H1 (cell line): ENCODE data around the gene TMBIM4. TPM values are rescaled to one million over a fixed set of nuclear protein-coding genes. Genes with fewer than 3 reads are reported as not detected.

ENCODE experiments used
- CTCF ChIA-PET: fragments of 300-600 bp; sonication (Branson Sonifier 250); formaldehyde crosslinking; loops from one replicate; lab custom pipeline; 2021; ENCODE audit not compliant: partially characterized antibody; lab: Charles Lee
- POLR2A ChIA-PET: fragments of 300-600 bp; sonication (Branson Sonifier 250); formaldehyde crosslinking; loops from one replicate; lab custom pipeline; 2021; ENCODE audit warnings: inconsistent platforms; ENCODE audit not compliant: partially characterized antibody; lab: Charles Lee
- DNase-seq, 2 experiments: peaks; one replicate each; pipeline versions ENCODE4 v3.0.0 to v3.0.0-alpha.2; 2010 to 2022; ENCODE audit warnings: low spot score in 2 of 2, low read depth in 1 of 2, mixed read lengths in 1 of 2
- FAIRE-seq: peaks from 2 replicates; lab custom pipeline; 2011; peaks lifted over from hg19 to GRCh38; lab: Jason Lieb, UNC
- H2AFZ ChIP-seq: 2 replicates; pipeline ENCODE4 v1.8.1; 2012; ENCODE audit warnings: low read length, inconsistent platforms
- H2AK5ac ChIP-seq: 2 replicates; pipeline ENCODE4 v1.6.1; 2013; ENCODE audit warnings: low read depth, low read length
- H2BK120ac ChIP-seq: replicated peaks from 2 replicates; pipeline ENCODE3; 2013; ENCODE audit warnings: low read depth, low read length, inconsistent platforms
- H2BK12ac ChIP-seq: 2 replicates; pipeline ENCODE4 v1.6.1; 2013; ENCODE audit warnings: low read depth, low read length
- H2BK15ac ChIP-seq: 2 replicates; pipeline ENCODE4 v1.6.1; 2013; ENCODE audit warnings: low read length
- H2BK20ac ChIP-seq: 2 replicates; pipeline ENCODE4 v1.6.1; 2013; ENCODE audit warnings: low read length
- H2BK5ac ChIP-seq: 2 replicates; pipeline ENCODE4 v1.6.1; 2013; ENCODE audit warnings: low read depth, low read length
- H3K14ac ChIP-seq: 2 replicates; pipeline ENCODE4 v1.6.1; 2013; ENCODE audit warnings: inconsistent platforms; ENCODE audit not compliant: insufficient read length
- H3K18ac ChIP-seq: 2 replicates; pipeline ENCODE4 v1.6.1; 2013; ENCODE audit warnings: low read length; ENCODE audit errors: extremely low read depth
- H3K23ac ChIP-seq: 2 replicates; pipeline ENCODE4 v1.6.1; 2013; ENCODE audit warnings: inconsistent platforms; ENCODE audit not compliant: insufficient read length
- H3K23me2 ChIP-seq: 2 replicates; pipeline ENCODE4 v1.6.1; 2013; ENCODE audit warnings: low read depth, low read length
- H3K27ac ChIP-seq: 2 replicates; pipeline ENCODE4 v1.6.1; 2011; ENCODE audit warnings: low read depth, low read length, inconsistent platforms
- H3K27me3 ChIP-seq, 4 experiments: replicated peaks in 1 of 4; 1 replicate in 1 of 4; 2 replicates in 3 of 4; pipeline versions ENCODE4 v1.6.1 to v1.8.1; 2011 to 2013; ENCODE audit warnings: low read length in 3 of 4, mild to moderate bottlenecking in 3 of 4, inconsistent platforms in 2 of 4, mixed read lengths in 2 of 4, moderate library complexity in 1 of 4; ENCODE audit not compliant: control insufficient read depth in 3 of 4, insufficient read depth in 3 of 4; ENCODE audit errors: extremely low read depth in 1 of 4
- H3K36me3 ChIP-seq, 4 experiments: 2 replicates each; pipeline versions ENCODE4 v1.6.1 to v1.8.1; 2011 to 2013; ENCODE audit warnings: mild to moderate bottlenecking in 4 of 4, low read length in 3 of 4, moderate library complexity in 2 of 4, control low read depth in 1 of 4, inconsistent platforms in 1 of 4; ENCODE audit not compliant: insufficient read depth in 4 of 4, control insufficient read depth in 2 of 4
- H3K4ac ChIP-seq: replicated peaks from 2 replicates; pipeline ENCODE3; 2013; ENCODE audit warnings: low read length, low read depth, mixed read lengths, inconsistent platforms; ENCODE audit not compliant: insufficient read length
- H3K4me1 ChIP-seq, 4 experiments: replicated peaks in 1 of 4; 1 replicate in 1 of 4; 2 replicates in 3 of 4; pipeline versions ENCODE4 v1.6.1 to v1.8.1; 2011 to 2013; ENCODE audit warnings: low read length in 3 of 4, inconsistent platforms in 2 of 4, mixed read lengths in 1 of 4; ENCODE audit not compliant: insufficient read depth in 4 of 4, control insufficient read depth in 3 of 4
- H3K4me2 ChIP-seq, 2 experiments: 2 replicates each; pipeline versions ENCODE4 v1.6.1 to v1.8.1; 2011 to 2013; ENCODE audit warnings: low read depth in 2 of 2, low read length in 2 of 2, control low read depth in 1 of 2, inconsistent platforms in 1 of 2, mild to moderate bottlenecking in 1 of 2; ENCODE audit not compliant: insufficient read depth in 1 of 2
- H3K4me3 ChIP-seq, 4 experiments: fragments of 200-600, 300-600 bp in 1 of 4; sonication (generic), shearing (Covaris generic), sonication (Bioruptor Twin) in 1 of 4; 2 replicates each; pipeline versions ENCODE4 v1.5.1 to v1.8.1; 2011 to 2016; ENCODE audit warnings: low read length in 4 of 4, low read depth in 3 of 4, control low read depth in 2 of 4, inconsistent platforms in 2 of 4, mild to moderate bottlenecking in 2 of 4, mixed read lengths in 1 of 4, moderate library complexity in 1 of 4; ENCODE audit not compliant: insufficient read depth in 2 of 4; ENCODE audit errors: extremely low read depth in 1 of 4
- H3K56ac ChIP-seq: replicated peaks from 2 replicates; pipeline ENCODE3; 2013; ENCODE audit warnings: low read depth, mild to moderate bottlenecking, mixed read lengths, low read length, inconsistent platforms; ENCODE audit not compliant: insufficient read length
- H3K79me1 ChIP-seq: 2 replicates; pipeline ENCODE4 v1.6.1; 2013; ENCODE audit warnings: low read depth, low read length, control low read depth
- H3K79me2 ChIP-seq, 2 experiments: 2 replicates each; pipeline versions ENCODE4 v1.6.1 to v1.8.1; 2012 to 2013; ENCODE audit warnings: low read length in 2 of 2, mild to moderate bottlenecking in 2 of 2, inconsistent platforms in 1 of 2; ENCODE audit not compliant: insufficient read depth in 2 of 2, control insufficient read depth in 1 of 2
- H3K9ac ChIP-seq, 4 experiments: replicated peaks in 1 of 4; 1 replicate in 1 of 4; 2 replicates in 3 of 4; pipeline versions ENCODE4 v1.6.1 to v1.8.1; 2011 to 2013; ENCODE audit warnings: low read depth in 3 of 4, low read length in 3 of 4, control low read depth in 2 of 4, mild to moderate bottlenecking in 2 of 4, moderate library complexity in 2 of 4, inconsistent platforms in 1 of 4; ENCODE audit errors: extremely low read depth in 1 of 4
- H3K9me3 ChIP-seq, 2 experiments: 2 replicates each; pipeline versions ENCODE4 v1.6.1 to v1.8.1; 2012 to 2013; ENCODE audit warnings: mild to moderate bottlenecking in 2 of 2, moderate library complexity in 2 of 2, control low read depth in 1 of 2, inconsistent platforms in 1 of 2, low read depth in 1 of 2, low read length in 1 of 2, mixed read lengths in 1 of 2; ENCODE audit not compliant: insufficient read depth in 2 of 2
- H4K20me1 ChIP-seq, 2 experiments: replicated peaks in 1 of 2; 2 replicates each; pipeline versions ENCODE3 to v1.8.1; 2011 to 2013; ENCODE audit warnings: inconsistent platforms in 2 of 2, low read length in 2 of 2, mild to moderate bottlenecking in 1 of 2; ENCODE audit not compliant: insufficient read depth in 2 of 2, control insufficient read depth in 1 of 2
- H4K5ac ChIP-seq: 2 replicates; pipeline ENCODE4 v1.6.1; 2013; ENCODE audit warnings: low read length, low read depth, mixed read lengths, inconsistent platforms; ENCODE audit not compliant: insufficient read length
- H4K8ac ChIP-seq: 2 replicates; pipeline ENCODE4 v1.8.0; 2013; ENCODE audit warnings: mild to moderate bottlenecking, moderate library complexity, low read length, inconsistent platforms; ENCODE audit not compliant: insufficient read depth; ENCODE audit errors: extremely low read depth
- H4K91ac ChIP-seq: replicated peaks from 2 replicates; pipeline ENCODE3; 2013; ENCODE audit warnings: low read length, mixed read lengths, inconsistent platforms; ENCODE audit not compliant: insufficient read length
- NRF1 ChIP-seq: IDR thresholded peaks from 2 replicates; pipeline ENCODE4 v1.6.1; 2011; ENCODE audit warnings: mild to moderate bottlenecking, low read depth, low read length, improper control_type of control experiment
- PHF8 ChIP-seq: fragments of 200-600 bp; sonication (generic); conservative IDR thresholded peaks from 2 replicates; pipeline ENCODE4 v1.7.1; 2012; ENCODE audit warnings: low read depth, mild to moderate bottlenecking, inconsistent platforms, low read length, moderate library complexity
- POLR2A ChIP-seq, 2 experiments: IDR thresholded peaks; 1 replicate in 1 of 2; 2 replicates in 1 of 2; pipeline ENCODE4 v1.6.1; 2011; ENCODE audit warnings: low read depth in 2 of 2, low read length in 2 of 2, mild to moderate bottlenecking in 2 of 2; ENCODE audit errors: control extremely low read depth in 1 of 2
- POU5F1 ChIP-seq: IDR thresholded peaks from 2 replicates; pipeline ENCODE4 v1.6.1; 2011; ENCODE audit warnings: low read depth, mild to moderate bottlenecking, low read length, moderate library complexity
- SP1 ChIP-seq: IDR thresholded peaks from 2 replicates; pipeline ENCODE4 v1.6.1; 2011; ENCODE audit warnings: low read depth, low read length
- WGBS, 2 experiments: shearing (Covaris generic) in 1 of 2; methylation state at CpG; one replicate each; pipeline versions ENCODE4 v1.1.6 to v1.1.7; 2013 to 2015; ENCODE audit warnings: low lambda C conversion rate in 2 of 2, mixed read lengths in 2 of 2, inconsistent platforms in 1 of 2, low coverage in 1 of 2, missing lambda C conversion rate in 1 of 2; ENCODE audit not compliant: insufficient replicate concordance in 2 of 2, insufficient coverage in 1 of 2, insufficient read length in 1 of 2; ENCODE audit errors: extremely low coverage in 1 of 2, missing lambda C conversion rate in 1 of 2; 5-methylcytosine and 5-hydroxymethylcytosine counted together
- polyA plus RNA-seq, 7 experiments: library from polyadenylated mRNA; depleted of rRNA in 3 of 7; stranded (reverse) in 5 of 7; unstranded in 2 of 7; fragments of >200 nt in 5 of 7; fragments of 200-250 nt in 2 of 7; gene quantifications; 1 replicate in 5 of 7; 2 replicates in 1 of 7; 4 replicates in 1 of 7; pipeline versions ENCODE4 v1.2.1 to v1.2.3, GENCODE V29; 2011 to 2013; ENCODE audit warnings: missing spikeins in 2 of 7, mixed read lengths in 2 of 7
- total RNA-seq: library from RNA; stranded (reverse); fragmentation: NEBNext Ultra II Directional; extraction: Animal tissue kit (Norgen Biotek cat#: 25700); gene quantifications from 2 replicates; pipeline ENCODE4 v1.2.1, GENCODE V29; 2021

The TMBIM4 gene
- total and polyA plus RNA-seq, 2 of the 8 experiments (the other 6 are each of a cell fraction or from before 2014, with no cell fraction given), result 12.8 to 46.6 TPM

DNA sequence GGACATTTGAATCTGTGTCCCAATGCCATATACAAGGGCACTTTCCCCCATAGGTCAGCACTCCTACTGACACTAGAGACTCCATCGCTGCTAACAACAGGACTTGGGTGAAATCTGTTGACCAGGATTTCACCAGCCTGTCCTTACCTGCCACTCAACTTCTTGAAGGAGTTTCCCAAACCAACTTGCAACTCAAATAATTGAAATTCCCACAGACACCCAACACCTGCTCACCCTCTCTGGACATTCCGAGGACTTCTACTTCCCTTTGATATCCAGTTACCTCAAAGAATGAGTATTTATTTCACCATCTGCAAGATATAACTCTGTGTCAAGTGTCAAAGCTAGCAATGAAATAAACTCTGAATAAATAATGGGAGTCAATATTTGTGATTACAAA is 83.8 kb downstream of the TMBIM4 start:
- Histone ChIP-seq H2BK15ac (no peak overlapping the region), H4K91ac (no peak overlapping the region), H2BK120ac (no peak overlapping the region), H4K20me1 (no peaks in the 10 kb centered on the region), H3K18ac (no peak overlapping the region), H4K8ac (no peak overlapping the region), H3K36me3 (no peaks in the 10 kb centered on the region), H3K9ac (no peak overlapping the region; a peak in 1 of 7 replicates), H3K4me1 (no peaks in the 10 kb centered on the region), H2AK5ac (no peak overlapping the region), H2BK5ac (no peak overlapping the region), H3K27me3 (no peaks in the 10 kb centered on the region), H2BK20ac (no peak overlapping the region), H3K23ac (no peak overlapping the region), H3K79me2 (no peaks in the 10 kb centered on the region), H2AFZ (no peak overlapping the region), H3K56ac (no peak overlapping the region), H3K79me1 (no peaks in the 10 kb centered on the region), H2BK12ac (no peak overlapping the region), H4K5ac (no peak overlapping the region), H3K4me3 (no peak overlapping the region), H3K9me3 (no peaks in the 10 kb centered on the region), H3K4ac (no peak overlapping the region), H3K4me2 (no peak overlapping the region), H3K23me2 (no peaks in the 10 kb centered on the region), H3K14ac (no peak overlapping the region), H3K27ac (no peak overlapping the region)
- no peak for FAIRE-seq
- ChIA-PET POLR2A (interaction anchor here (1.0 kb wide), 1 partner anchor 15 kb away, joined by 3 read pairs; no protein-coding TSS in a partner anchor), CTCF (interaction anchor here (0.7 to 3.2 kb wide), 12 partner anchors 9 to 779 kb away, joined by 3 to 11 read pairs (median 4); no protein-coding TSS in a partner anchor)
- DNase-seq, result no peak
- 84% methylated on average over 2 of the region's 2 CpGs; no CpG with 5 or more reads in 1 of the 2 experiments for WGBS, 2 experiments
- no peak for TF ChIP-seq PHF8
- no peak for TF ChIP-seq POU5F1
- TF ChIP-seq NRF1, result no peak
- no peak for TF ChIP-seq SP1
- no peak for TF ChIP-seq POLR2A (IDR thresholded peaks at IDR 0.05; ENCODE audit: control extremely low read depth in 1 of 2, low read depth in 2 of 2, low read length in 2 of 2)

Other genes starting within 250 kb of the TMBIM4 start
- gene LLPH, start 39.2 kb downstream of the TMBIM4 start, total RNA-seq, result 29.9 and 31.3 TPM in 2 replicates
- 1.1 and 2.3 TPM in 2 replicates for gene LLPH, start 39.2 kb downstream of the TMBIM4 start, polyA plus RNA-seq (2011; rRNA removed)
- 1.8 and 2.2 TPM in 2 replicates for gene IRAK3, start 19.2 kb upstream of the TMBIM4 start, total RNA-seq
- gene IRAK3, start 19.2 kb upstream of the TMBIM4 start, polyA plus RNA-seq (2011; rRNA removed), result 0.28 and 0.51 TPM in 2 replicates
- gene HELB, start 132.5 kb upstream of the TMBIM4 start, total RNA-seq, result 6.5 and 7.6 TPM in 2 replicates
- 1.4 and 1.8 TPM in 2 replicates for gene HELB, start 132.5 kb upstream of the TMBIM4 start, polyA plus RNA-seq (2011; rRNA removed)